ENCODE data around the gene LAMA2. TPM values are rescaled to one million over a fixed set of nuclear protein-coding genes. Genes with fewer than 3 reads are reported as not detected.
A peak's percentile ranks its signal among the peaks of the same experiment; 100 is the strongest.

LAMA2 gene
- total RNA-seq, 4 donors from 2014 or later = 15.4 to 55.3 (median 38.7) TPM

- Histone ChIP-seq H3K27ac (no peak overlapping the region), H3K9me3 (no peaks in the 10 kb centered on the region), H3K27me3 (no peaks in the 10 kb centered on the region), H3K4me1 (peaks cover 0 to 14% (median 0%) of the 10 kb centered on the region in 4 donors), H3K4me3 (no peak overlapping the region), H3K36me3 (no peaks in the 10 kb centered on the region)
- DNase-seq = no peak
- TF ChIP-seq CTCF (IDR thresholded peaks at IDR 0.05) (no peak), POLR2A (IDR thresholded peaks at IDR 0.05) (no peak)
Measured at GRCh38 chr6:129489215-129489765, 606.4 kb downstream of the LAMA2 start.

DNA sequence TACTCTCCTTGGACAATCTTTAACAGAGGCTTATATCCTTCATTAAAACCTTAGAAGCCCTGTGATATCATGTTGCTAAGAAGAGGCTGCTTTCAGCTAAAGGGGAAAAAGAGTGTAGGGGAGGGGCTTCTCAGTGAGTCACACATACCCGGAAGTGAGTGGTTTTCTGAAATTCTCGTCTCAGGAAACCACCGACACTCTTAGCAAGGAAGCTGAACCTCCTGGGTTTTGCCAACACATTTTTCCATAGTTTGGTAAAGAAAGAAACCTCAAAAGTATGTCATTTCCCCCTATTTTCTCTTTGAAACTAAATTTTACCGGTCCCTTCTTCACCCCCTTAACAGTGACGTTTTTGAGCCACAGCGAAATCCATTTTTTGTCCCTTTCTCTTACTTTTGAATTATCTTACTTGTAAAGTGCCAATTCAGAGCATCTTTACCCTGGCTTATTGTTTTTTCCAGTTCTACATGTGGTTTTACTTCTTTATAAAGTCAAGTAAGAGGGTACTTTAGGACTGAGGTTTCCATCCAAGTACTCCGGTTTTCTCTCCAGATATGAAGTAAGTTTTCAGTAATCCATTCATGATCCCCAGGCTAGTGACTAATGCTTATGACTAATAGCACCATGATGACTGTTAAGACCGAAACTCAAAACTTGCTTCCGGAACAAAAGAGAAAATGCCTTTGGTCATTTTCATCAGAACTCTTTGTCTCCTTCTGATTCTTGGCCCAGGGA, 607.8 kb downstream of the LAMA2 start:
- Histone ChIP-seq H3K27ac (peak overlapping the region; percentile 61 to 88 (median 76)), H3K27me3 (no peaks in the 10 kb centered on the region), H3K4me3 (peak overlapping the region; percentile 12 to 30 (median 24)), H3K36me3 (no peaks in the 10 kb centered on the region), H3K9me3 (no peaks in the 10 kb centered on the region), H3K4me1 (peaks cover 0 to 14% (median 0%) of the 10 kb centered on the region in 4 donors)
- peak in 2 of 3 donors; percentile 41 to 63 for DNase-seq
- peak in 1 of 2 donors; percentile 23 for TF ChIP-seq POLR2A (IDR thresholded peaks at IDR 0.05)
- TF ChIP-seq CTCF (IDR thresholded peaks at IDR 0.05) = no peak

DNA sequence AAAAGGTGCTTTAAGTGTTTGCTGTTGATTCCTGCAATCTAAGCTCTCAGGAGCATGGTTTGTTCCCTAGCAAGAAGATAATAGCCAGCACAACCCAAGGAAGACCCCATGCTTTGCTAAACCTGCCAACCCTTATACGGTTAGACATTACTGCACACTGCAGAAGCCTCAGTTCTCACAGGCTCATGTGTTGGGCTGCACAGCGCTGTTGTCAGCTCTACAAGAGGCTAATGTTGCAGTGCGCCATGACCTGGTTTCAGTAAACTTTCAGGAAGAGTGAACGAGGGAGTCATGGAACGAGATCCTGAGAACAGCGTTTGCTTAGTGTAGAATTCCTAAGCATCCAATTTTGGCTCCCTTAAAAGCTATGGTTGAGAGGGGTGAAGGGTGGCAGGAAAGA, 608.5 kb downstream of the LAMA2 start:
- H3K4me1 ChIP-seq = peaks cover 0 to 14% (median 0%) of the 10 kb centered on the region in 4 donors
- H3K4me3 ChIP-seq = no peak overlapping the region
- no peaks in the 10 kb centered on the region for H3K36me3 ChIP-seq
- H3K9me3 ChIP-seq = no peaks in the 10 kb centered on the region
- H3K27ac ChIP-seq = peak overlapping the region; percentile 61 to 88 (median 76)
- H3K27me3 ChIP-seq = no peaks in the 10 kb centered on the region
- DNase-seq = no peak
- no peak for TF ChIP-seq CTCF (IDR thresholded peaks at IDR 0.05)
- TF ChIP-seq POLR2A (IDR thresholded peaks at IDR 0.05) = no peak

GRCh38 chr6:129492260-129492659, 609.3 kb downstream of the LAMA2 start:
- Histone ChIP-seq H3K27me3 (no peaks in the 10 kb centered on the region), H3K27ac (no peak overlapping the region), H3K9me3 (no peaks in the 10 kb centered on the region), H3K4me1 (peaks cover 0 to 14% (median 0%) of the 10 kb centered on the region in 4 donors), H3K4me3 (no peak overlapping the region), H3K36me3 (no peaks in the 10 kb centered on the region)
- TF ChIP-seq CTCF (IDR thresholded peaks at IDR 0.05) = no peak
- no peak for TF ChIP-seq POLR2A (IDR thresholded peaks at IDR 0.05)
- no peak for DNase-seq

GRCh38 chr6:129493354-129493902, 610.5 kb downstream of the LAMA2 start:
- Histone ChIP-seq H3K27me3 (no peaks in the 10 kb centered on the region), H3K9me3 (no peaks in the 10 kb centered on the region), H3K36me3 (no peaks in the 10 kb centered on the region), H3K27ac (peak overlapping the region in 1 of 4 donors; percentile 15), H3K4me3 (no peak overlapping the region), H3K4me1 (peaks cover 0 to 14% (median 0%) of the 10 kb centered on the region in 4 donors)
- no peak for DNase-seq
- no peak for TF ChIP-seq POLR2A (IDR thresholded peaks at IDR 0.05)

GRCh38 chr6:129494099-129494498, 611.2 kb downstream of the LAMA2 start:
- no peak for DNase-seq
- peaks cover 0 to 14% (median 0%) of the 10 kb centered on the region in 4 donors for H3K4me1 ChIP-seq
- no peak overlapping the region for H3K4me3 ChIP-seq
- H3K27ac ChIP-seq = no peak overlapping the region
- TF ChIP-seq CTCF (IDR thresholded peaks at IDR 0.05) (no peak), POLR2A (IDR thresholded peaks at IDR 0.05) (no peak)
- no peaks in the 10 kb centered on the region for H3K9me3 ChIP-seq
- H3K36me3 ChIP-seq = no peaks in the 10 kb centered on the region
- H3K27me3 ChIP-seq = no peaks in the 10 kb centered on the region
